IMR-90 (cell line): ENCODE results near the gene SLC5A2. TPM values are rescaled to one million over a fixed set of nuclear protein-coding genes. Genes with fewer than 3 reads are reported as not detected.

Experiments used
- ATAC-seq: fragments of 200-7000 bp; cut with Tn5 transposase; 2 replicates; pipeline ENCODE4 v1.9.1; 2020; ENCODE audit warnings: low read depth, mild to moderate bottlenecking, moderate library complexity
- BruUV-seq: library from RNA; stranded (reverse); fragments of 400-500 nt; replicated peaks from 2 replicates; lab custom pipeline; 2021; lab: Mats Ljungman, UMichigan
- CTCF ChIA-PET: fragments of 300-600 bp; formaldehyde crosslinking; extraction: SDS; loops from one replicate; lab custom pipeline; 2021; ENCODE audit warnings: antibody characterized with exemption; lab: Yijun Ruan, JAX
- POLR2A ChIA-PET: fragments of 300-600 bp; sonication (Branson Sonifier 250); formaldehyde crosslinking; loops from one replicate; lab custom pipeline; 2022; ENCODE audit warnings: antibody characterized with exemption; ENCODE audit not compliant: unreplicated experiment; lab: Charles Lee
- DNase-seq: peaks from one replicate; pipeline ENCODE4 v3.0.0; 2013
- H2AFZ ChIP-seq: replicated peaks from 2 replicates; pipeline ENCODE3; 2013; ENCODE audit warnings: low read length, mild to moderate bottlenecking; ENCODE audit not compliant: poor library complexity
- H2AK5ac ChIP-seq: 2 replicates; pipeline ENCODE4 v1.6.1; 2013; ENCODE audit warnings: low read depth, low read length, inconsistent platforms
- H2AK9ac ChIP-seq: replicated peaks from 2 replicates; pipeline ENCODE3; 2013; ENCODE audit warnings: mild to moderate bottlenecking, low read depth, low read length, moderate library complexity; ENCODE audit not compliant: poor library complexity
- H2BK120ac ChIP-seq: 2 replicates; pipeline ENCODE4 v1.6.1; 2013; ENCODE audit warnings: low read depth, low read length, inconsistent platforms
- H2BK15ac ChIP-seq: 3 replicates; pipeline ENCODE4 v1.6.1; 2013; ENCODE audit warnings: low read depth, low read length, inconsistent platforms
- H2BK20ac ChIP-seq: 2 replicates; pipeline ENCODE4 v1.6.1; 2013; ENCODE audit warnings: low read depth, mild to moderate bottlenecking, inconsistent platforms, low read length, moderate library complexity
- H2BK5ac ChIP-seq: 2 replicates; pipeline ENCODE4 v1.6.1; 2013; ENCODE audit warnings: mild to moderate bottlenecking, low read depth, low read length, inconsistent platforms; ENCODE audit not compliant: poor library complexity, severe bottlenecking
- H3K14ac ChIP-seq: replicated peaks from 2 replicates; pipeline ENCODE4 v1.6.1; 2013; ENCODE audit warnings: low read depth, low read length, inconsistent platforms
- H3K18ac ChIP-seq: 2 replicates; pipeline ENCODE4 v1.6.1; 2013; ENCODE audit warnings: low read depth, low read length, control low read depth
- H3K23ac ChIP-seq: 2 replicates; pipeline ENCODE4 v1.6.1; 2013; ENCODE audit warnings: low read depth, low read length, inconsistent platforms
- H3K27ac ChIP-seq: 2 replicates; pipeline ENCODE4 v1.5.1; 2013; ENCODE audit warnings: mild to moderate bottlenecking, control low read depth, low read length; ENCODE audit not compliant: insufficient read depth
- H3K27me3 ChIP-seq: 2 replicates; pipeline ENCODE4 v1.6.1; 2013; ENCODE audit warnings: low read length; ENCODE audit not compliant: control insufficient read depth, insufficient read depth
- H3K36me3 ChIP-seq: 2 replicates; pipeline ENCODE4 v1.6.1; 2013; ENCODE audit warnings: low read length, mixed read lengths; ENCODE audit not compliant: control insufficient read depth, insufficient read depth
- H3K4ac ChIP-seq: 2 replicates; pipeline ENCODE4 v1.6.1; 2013; ENCODE audit warnings: low read depth, low read length, inconsistent platforms
- H3K4me1 ChIP-seq: 2 replicates; pipeline ENCODE4 v1.6.1; 2013; ENCODE audit warnings: low read length, mixed read lengths; ENCODE audit not compliant: control insufficient read depth, insufficient read depth
- H3K4me2 ChIP-seq: 2 replicates; pipeline ENCODE4 v1.6.1; 2013; ENCODE audit warnings: low read depth, mild to moderate bottlenecking, control low read depth, low read length, moderate library complexity
- H3K4me3 ChIP-seq: 2 replicates; pipeline ENCODE4 v1.5.1; 2013; ENCODE audit warnings: low read depth, mild to moderate bottlenecking, control low read depth, low read length, moderate library complexity; ENCODE audit not compliant: insufficient read depth
- H3K56ac ChIP-seq: 2 replicates; pipeline ENCODE4 v1.6.1; 2013; ENCODE audit warnings: low read length, inconsistent platforms; ENCODE audit not compliant: insufficient read depth; ENCODE audit errors: extremely low read depth
- H3K79me1 ChIP-seq, 2 experiments: 2 replicates each; pipeline ENCODE4 v1.6.1; 2013; ENCODE audit warnings: low read length in 2 of 2, inconsistent platforms in 1 of 2, low read depth in 1 of 2
- H3K9ac ChIP-seq: 2 replicates; pipeline ENCODE4 v1.6.1; 2013; ENCODE audit warnings: low read depth, low read length, control low read depth
- H3K9me1 ChIP-seq: 2 replicates; pipeline ENCODE4 v1.6.1; 2013; ENCODE audit warnings: low read length, inconsistent platforms; ENCODE audit not compliant: insufficient read depth
- H3K9me3 ChIP-seq: 2 replicates; pipeline ENCODE4 v1.6.1; 2013; ENCODE audit warnings: low read length; ENCODE audit not compliant: control insufficient read depth, insufficient read depth
- H4K20me1 ChIP-seq: 2 replicates; pipeline ENCODE4 v1.6.1; 2013; ENCODE audit warnings: low read length, inconsistent platforms; ENCODE audit not compliant: insufficient read depth
- H4K5ac ChIP-seq: 2 replicates; pipeline ENCODE4 v1.6.1; 2013; ENCODE audit warnings: mild to moderate bottlenecking, low read depth, low read length, control low read depth
- H4K8ac ChIP-seq, 2 experiments: 2 replicates each; pipeline ENCODE4 v1.6.1; 2013; ENCODE audit warnings: low read depth in 2 of 2, low read length in 2 of 2, control low read depth in 1 of 2, inconsistent platforms in 1 of 2
- H4K91ac ChIP-seq: 2 replicates; pipeline ENCODE4 v1.6.1; 2013; ENCODE audit warnings: low read depth, low read length, inconsistent platforms; ENCODE audit not compliant: insufficient read depth
- MXI1 ChIP-seq: IDR thresholded peaks from 2 replicates; pipeline ENCODE4 v1.6.1; 2012; ENCODE audit warnings: low read depth, mild to moderate bottlenecking, low read length, moderate library complexity, borderline replicate concordance
- WGBS, 2 experiments: methylation state at CpG; one replicate each; pipeline versions ENCODE4 v1.1.5 to v1.1.7; 2013; ENCODE audit warnings: missing lambda C conversion rate in 2 of 2; ENCODE audit not compliant: insufficient read length in 1 of 2; ENCODE audit errors: extremely low coverage in 2 of 2; 5-methylcytosine and 5-hydroxymethylcytosine counted together
- dilution Hi-C: fragments of 300-500 bp; cut with HindIII; formaldehyde crosslinking; loops from one replicate; pipeline ENCODE4 v1.14.3; 2018; ENCODE audit warnings: low sequenced_read_pairs; ENCODE audit not compliant: unreplicated experiment
- in situ Hi-C: fragments of 300-500 bp; cut with MboI; formaldehyde crosslinking; loops from 3 replicates; pipeline ENCODE4 v1.14.3; 2019; ENCODE audit warnings: low sequenced_read_pairs, inconsistent platforms, mixed read lengths
- intact Hi-C: fragments of 100-400 bp; cut with micrococcal nuclease; formaldehyde crosslinking; loops from 2 replicates; pipeline ENCODE4 v1.10.0; 2022
- polyA plus RNA-seq, 3 experiments: library from polyadenylated mRNA; depleted of rRNA; stranded (reverse); fragments of >200 nt; gene quantifications; 2 replicates each; pipeline ENCODE4 v1.2.3, GENCODE V29; 2012; ENCODE audit warnings: low replicate concordance in 1 of 3
- total RNA-seq: library from RNA; depleted of rRNA; stranded (reverse); fragments of >200 nt; gene quantifications from 2 replicates; pipeline ENCODE4 v1.2.3, GENCODE V29; 2012

Gene SLC5A2
- total and polyA plus RNA-seq, 2 of the 4 experiments (the other 2 are of a cell fraction) = not detected

DNA sequence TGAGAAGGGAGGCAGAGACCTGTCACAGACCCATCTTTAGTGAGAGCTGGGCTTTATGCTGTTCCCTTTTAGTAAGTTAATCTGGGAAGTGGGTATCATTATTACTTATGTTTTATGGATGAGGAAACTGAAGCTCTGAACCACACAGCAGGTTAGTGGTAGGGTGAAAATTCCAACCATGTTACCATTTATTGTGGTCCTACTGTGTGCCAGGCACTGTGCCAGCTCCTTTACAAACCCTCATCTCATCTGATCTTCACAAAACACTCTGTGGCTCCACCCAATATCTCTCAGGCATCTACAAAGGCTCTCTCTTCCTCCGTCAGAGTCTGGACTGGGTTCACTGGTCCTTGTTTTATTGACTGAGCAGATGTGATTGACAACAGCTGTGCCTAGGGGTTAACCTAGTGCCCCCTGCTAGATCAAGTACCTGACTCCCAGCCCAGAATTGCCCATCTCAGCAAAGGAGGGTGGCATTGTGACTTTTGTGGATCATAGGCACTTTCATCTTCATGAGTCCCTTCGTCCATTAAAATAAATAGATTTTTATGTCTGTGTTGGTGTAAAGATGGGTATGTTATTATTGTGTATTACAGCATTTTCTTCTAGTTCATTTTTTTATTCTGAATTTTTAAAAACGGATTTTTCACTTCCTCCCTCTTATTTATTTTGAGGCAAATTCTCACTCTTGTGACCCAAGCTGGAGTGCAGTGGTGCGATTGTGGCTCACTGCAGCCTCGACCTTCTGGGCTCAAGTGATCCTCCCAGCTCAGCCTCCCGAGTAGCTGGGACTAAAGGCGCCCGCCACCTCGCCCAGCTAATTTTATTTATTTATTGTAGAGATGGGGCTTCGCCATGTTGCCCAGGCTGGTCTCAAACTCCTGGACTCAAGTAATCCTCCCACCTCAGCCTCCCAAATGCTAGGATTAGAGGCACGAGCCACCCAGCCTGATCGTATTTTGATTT, 7.9 kb upstream of the SLC5A2 start:
- Histone ChIP-seq H2AFZ (no peak overlapping the region), H3K9me3 (no peaks in the 10 kb centered on the region), H2BK120ac (no peak overlapping the region), H3K18ac (no peak overlapping the region), H3K14ac (no peak overlapping the region), H3K4me1 (peaks cover 13% of the 10 kb centered on the region), H2AK9ac (no peak overlapping the region), H3K9me1 (peaks cover 21% of the 10 kb centered on the region; the same call in 1 of the 2 replicates), H3K27me3 (no peaks in the 10 kb centered on the region), H4K20me1 (peaks cover 66% of the 10 kb centered on the region), H2BK15ac (no peak overlapping the region), H4K91ac (no peak overlapping the region), H2AK5ac (no peak overlapping the region), H3K4me3 (no peak overlapping the region), H3K4ac (no peak overlapping the region), H3K23ac (no peak overlapping the region), H4K5ac (no peak overlapping the region), H2BK20ac (no peak overlapping the region), H2BK5ac (no peak overlapping the region), H3K27ac (no peak overlapping the region), H3K4me2 (no peak overlapping the region), H3K56ac (no peak overlapping the region), H3K9ac (no peak overlapping the region), H3K36me3 (peaks cover 56% of the 10 kb centered on the region), H4K8ac (no peak overlapping the region), H3K79me1 (peaks cover 22 to 73% of the 10 kb centered on the region in 2 experiments; a peak in 3 of 4 replicates)
- no peak for TF ChIP-seq MXI1
- dilution Hi-C loops = no loop called here
- intact Hi-C loops = no loop called here
- DNase-seq = no peak
- ChIA-PET CTCF (no interaction called here), POLR2A (interaction anchor here (0.6 kb wide), 1 partner anchor 31 kb away, joined by 7 read pairs; no protein-coding TSS in a partner anchor)
- WGBS, 2 experiments = no CpG with 5 or more reads among the region's 12 CpGs
- BruUV-seq = no TSS peak
- ATAC-seq = no peak
- in situ Hi-C loops = loop anchor here (25.0 kb wide), 1 partner anchor 387 kb away; the partner anchor contains the start of gene ZNF267
